Endothelial cell of umbilical vein (primary cell): ENCODE results near the gene MYL11. TPM values are rescaled to one million over a fixed set of nuclear protein-coding genes. Genes with fewer than 3 reads are reported as not detected.

Source experiments
- BruUV-seq: library from RNA; stranded (reverse); fragments of 400-500 nt; replicated peaks from 2 replicates; lab custom pipeline; 2021; lab: Mats Ljungman, UMichigan
- CTCF ChIA-PET: fragments of 300-600, 350-600 bp; sonication (Branson Sonifier 250); formaldehyde crosslinking; loops from one replicate; lab custom pipeline; 2021; ENCODE audit warnings: antibody characterized with exemption, inconsistent platforms; lab: Charles Lee
- POLR2A ChIA-PET: fragments of 300-600, 350-600 bp; sonication (Branson Sonifier 250); formaldehyde crosslinking; loops from one replicate; lab custom pipeline; 2021; ENCODE audit warnings: antibody characterized with exemption, inconsistent platforms; lab: Charles Lee
- DNase-seq: peaks from one replicate; pipeline ENCODE4 v3.0.0-alpha.2; 2011; ENCODE audit warnings: low read depth, low spot score
- FAIRE-seq: peaks from 2 replicates; lab custom pipeline; 2011; peaks lifted over from hg19 to GRCh38; lab: Jason Lieb, UNC
- H2AFZ ChIP-seq: 2 replicates; pipeline ENCODE4 v1.6.0; 2012; ENCODE audit warnings: low read depth, low read length, control low read depth, inconsistent platforms
- H3K27ac ChIP-seq: 2 replicates; pipeline ENCODE4 v1.5.1; 2011; ENCODE audit warnings: low read depth, mild to moderate bottlenecking, control low read depth, low read length, moderate library complexity; ENCODE audit not compliant: insufficient read depth
- H3K27me3 ChIP-seq, 2 experiments: 2 replicates each; pipeline versions ENCODE4 v1.6.0 to v1.6.1; 2011; ENCODE audit warnings: low read length in 2 of 2, mixed read lengths in 1 of 2; ENCODE audit not compliant: control insufficient read depth in 2 of 2, insufficient read depth in 2 of 2
- H3K36me3 ChIP-seq, 2 experiments: 2 replicates in 1 of 2; 3 replicates in 1 of 2; pipeline ENCODE4 v1.5.1; 2011; ENCODE audit warnings: low read length in 2 of 2, mild to moderate bottlenecking in 1 of 2, moderate library complexity in 1 of 2; ENCODE audit not compliant: control insufficient read depth in 2 of 2, insufficient read depth in 2 of 2; ENCODE audit errors: extremely low read depth in 1 of 2
- H3K4me1 ChIP-seq: 3 replicates; pipeline ENCODE4 v1.5.1; 2011; ENCODE audit warnings: mild to moderate bottlenecking, low read length; ENCODE audit not compliant: control insufficient read depth, insufficient read depth; ENCODE audit errors: extremely low read depth
- H3K4me2 ChIP-seq: 2 replicates; pipeline ENCODE4 v1.6.1; 2011; ENCODE audit warnings: low read length, control low read depth, mixed read lengths; ENCODE audit not compliant: insufficient read depth
- H3K4me3 ChIP-seq, 3 experiments: fragments of 200-600 bp in 1 of 3; sonication (generic), shearing (Covaris generic) in 1 of 3; replicated peaks in 1 of 3; 2 replicates each; pipeline ENCODE4 v1.5.1; 2011 to 2016; ENCODE audit warnings: control low read depth in 3 of 3, low read length in 3 of 3, mild to moderate bottlenecking in 2 of 3, inconsistent platforms in 1 of 3, low read depth in 1 of 3, moderate library complexity in 1 of 3; ENCODE audit not compliant: insufficient read depth in 1 of 3
- H3K79me2 ChIP-seq: 2 replicates; pipeline ENCODE4 v1.6.0; 2012; ENCODE audit warnings: low read length, inconsistent platforms; ENCODE audit not compliant: control insufficient read depth, insufficient read depth
- H3K9ac ChIP-seq: replicated peaks from 2 replicates; pipeline ENCODE3; 2011; ENCODE audit warnings: low read length, control low read depth; ENCODE audit not compliant: insufficient read depth; ENCODE audit errors: extremely low read depth
- H3K9me1 ChIP-seq: replicated peaks from 3 replicates; pipeline ENCODE4 v1.6.0; 2011; ENCODE audit warnings: mild to moderate bottlenecking, low read length; ENCODE audit not compliant: control insufficient read depth, insufficient read depth; ENCODE audit errors: extremely low read depth
- H3K9me3 ChIP-seq: replicated peaks from 2 replicates; pipeline ENCODE4 v1.5.1; 2012; ENCODE audit warnings: low read length, inconsistent platforms; ENCODE audit not compliant: control insufficient read depth, insufficient read depth
- H4K20me1 ChIP-seq: replicated peaks from 2 replicates; pipeline ENCODE3; 2011; ENCODE audit warnings: mild to moderate bottlenecking, low read length; ENCODE audit not compliant: control insufficient read depth, insufficient read depth; ENCODE audit errors: extremely low read depth
- CTCF ChIP-seq, 2 donors: IDR thresholded peaks; 1 replicate in 1 of 2; 2 replicates in 1 of 2; pipeline ENCODE4 v1.5.1; 2011; ENCODE audit warnings: low read length in 2 of 2, mild to moderate bottlenecking in 2 of 2, moderate library complexity in 2 of 2, control low read depth in 1 of 2, inconsistent platforms in 1 of 2, low read depth in 1 of 2; ENCODE audit not compliant: insufficient read depth in 1 of 2; ENCODE audit errors: extremely low read depth in 1 of 2
- FOS ChIP-seq: IDR thresholded peaks from 2 replicates; pipeline ENCODE4 v1.6.1; 2011; ENCODE audit warnings: mild to moderate bottlenecking, low read length, moderate library complexity, borderline replicate concordance; ENCODE audit not compliant: insufficient read depth
- GATA2 ChIP-seq: IDR thresholded peaks from 2 replicates; pipeline ENCODE4 v1.7.0; 2011; ENCODE audit warnings: low read depth, mild to moderate bottlenecking, moderate library complexity, mixed read lengths, low read length; ENCODE audit not compliant: insufficient read length, insufficient read depth
- JUN ChIP-seq: IDR thresholded peaks from 2 replicates; pipeline ENCODE4 v1.6.1; 2011; ENCODE audit warnings: borderline replicate concordance, low read depth; ENCODE audit not compliant: insufficient read length, insufficient read depth
- MAX ChIP-seq: IDR thresholded peaks from 2 replicates; pipeline ENCODE4 v1.6.1; 2011; ENCODE audit not compliant: insufficient read depth, insufficient read length
- MYC ChIP-seq: IDR thresholded peaks from one replicate; pipeline ENCODE4 v1.6.1; 2011; ENCODE audit warnings: mild to moderate bottlenecking, low read depth, low read length
- POLR2A ChIP-seq: IDR thresholded peaks from 2 replicates; pipeline ENCODE4 v1.6.1; 2012; ENCODE audit warnings: low read depth, mild to moderate bottlenecking, control low read depth, low read length
- POLR2AphosphoS5 ChIP-seq: IDR thresholded peaks from 2 replicates; pipeline ENCODE4 v1.6.1; 2012; ENCODE audit warnings: low read depth, mild to moderate bottlenecking, control low read depth, low read length, moderate library complexity; ENCODE audit not compliant: insufficient read depth
- dilution Hi-C: fragments of 300-500 bp; cut with MboI; formaldehyde crosslinking; loops from one replicate; pipeline ENCODE4 v1.15.0; 2019; ENCODE audit warnings: low sequenced_read_pairs; ENCODE audit not compliant: extremely low pct_ligation_motif_present
- intact Hi-C: fragments of 100-400 bp; cut with micrococcal nuclease; formaldehyde crosslinking; loops from one replicate; pipeline ENCODE4 v1.10.0; 2022
- polyA plus RNA-seq, 4 experiments: library from polyadenylated mRNA; depleted of rRNA in 3 of 4; stranded (reverse) in 3 of 4; unstranded in 1 of 4; fragments of >200 nt; gene quantifications; 2 replicates each; pipeline versions ENCODE4 v1.2.1 to v1.2.3, GENCODE V29; 2011 to 2012; ENCODE audit warnings: missing spikeins in 1 of 4
- total RNA-seq: library from RNA; stranded (reverse); gene quantifications from 2 replicates; pipeline ENCODE4 v1.2.3, GENCODE V29; 2021

MYL11 gene
- total and polyA plus RNA-seq, 2 donors (not counting 3 experiments of a cell fraction or from before 2014, with no cell fraction given) = 1.3 TPM; not detected in 1

- peak overlapping the region; percentile 65 for H3K4me2 ChIP-seq
- H3K4me1 ChIP-seq = peaks cover 24% of the 10 kb centered on the region
- H3K79me2 ChIP-seq = peaks cover 36% of the 10 kb centered on the region
- no peak overlapping the region for H3K9ac ChIP-seq
- no peaks in the 10 kb centered on the region for H4K20me1 ChIP-seq
- H3K36me3 ChIP-seq = peaks cover 2 to 4% of the 10 kb centered on the region in 2 experiments
- no peak for FAIRE-seq
- H3K9me3 ChIP-seq = no peaks in the 10 kb centered on the region
- peak overlapping the region; percentile 72 for H2AFZ ChIP-seq
- CTCF ChIA-PET = interaction anchor here (0.9 to 1.8 kb wide), 10 partner anchors 9 to 279 kb away, joined by 3 to 24 read pairs (median 8); partner anchors contain the start of genes CD2BP2, DCTPP1, TBX6 and ZNF48
- POLR2A ChIA-PET = interaction anchor here (0.9 to 1.5 kb wide), 3 partner anchors 24 to 38 kb away, joined by 3 to 7 read pairs (median 6); partner anchors contain the start of gene ZNF48
- dilution Hi-C loops = no loop called here
- TF ChIP-seq POLR2A (peak; percentile 80), MYC (no peak), POLR2AphosphoS5 (peak; percentile 58)
- H3K27ac ChIP-seq = peak overlapping the region; percentile 23
- H3K27me3 ChIP-seq = no peaks in the 10 kb centered on the region
- no peaks in the 10 kb centered on the region for H3K9me1 ChIP-seq
- peak overlapping the region; percentile 38 to 52 (median 47) for H3K4me3 ChIP-seq
- no peak for DNase-seq
- intact Hi-C loops = loop anchor here (2.0 kb wide), 3 partner anchors 37 to 287 kb away; partner anchors contain the start of genes FBRS and PRR14
- BruUV-seq = TSS peak; percentile 56
Observed at GRCh38 chr16:30371248-30371816, 3.3 kb upstream of the MYL11 start.

- no peaks in the 10 kb centered on the region for H3K27me3 ChIP-seq
- CTCF ChIA-PET = interaction anchor here (1.5 to 1.8 kb wide), 4 partner anchors 10 to 280 kb away, joined by 4 to 24 read pairs (median 8); partner anchors contain the start of genes CD2BP2 and TBX6
- H3K79me2 ChIP-seq = peaks cover 27% of the 10 kb centered on the region
- DNase-seq (no peak), FAIRE-seq (no peak)
- H3K4me1 ChIP-seq = peaks cover 24% of the 10 kb centered on the region
- dilution Hi-C loops = no loop called here
- H3K4me3 ChIP-seq = no peak overlapping the region
- H3K27ac ChIP-seq = no peak overlapping the region
- no TSS peak for BruUV-seq
- H2AFZ ChIP-seq = no peak overlapping the region
- TF ChIP-seq MAX (no peak), POLR2A (no peak), POLR2AphosphoS5 (no peak), MYC (no peak), GATA2 (no peak), CTCF (IDR thresholded peaks at IDR 0.05; ENCODE audit: extremely low read depth in 1 of 2, insufficient read depth in 1 of 2, low read depth in 1 of 2, low read length in 2 of 2) (no peak), FOS (no peak), JUN (no peak)
- no peak overlapping the region for H3K9ac ChIP-seq
- H3K9me1 ChIP-seq = no peaks in the 10 kb centered on the region
- no peaks in the 10 kb centered on the region for H4K20me1 ChIP-seq
- no peaks in the 10 kb centered on the region for H3K36me3 ChIP-seq
- intact Hi-C loops = no loop called here
- no peaks in the 10 kb centered on the region for H3K9me3 ChIP-seq
- no peak overlapping the region for H3K4me2 ChIP-seq
- POLR2A ChIA-PET = no interaction called here
Observed at GRCh38 chr16:30372038-30372712, 2.4 kb upstream of the MYL11 start.
